K562 (cell line): ENCODE measurements around the gene TOMM40L. TPM values are rescaled to one million over a fixed set of nuclear protein-coding genes. Genes with fewer than 3 reads are reported as not detected.

Experiments
- ASH1L ChIP-seq: fragments of 450-650 bp; IDR thresholded peaks from 2 replicates; pipeline ENCODE4 v1.6.1; 2018; ENCODE audit warnings: borderline replicate concordance, mild to moderate bottlenecking, low read depth; ENCODE audit not compliant: partially characterized antibody
- CCAR2 ChIP-seq: fragments of 200-400 bp; formaldehyde crosslinking; IDR thresholded peaks from 2 replicates; pipeline ENCODE4 v1.6.1; 2017; ENCODE audit warnings: mild to moderate bottlenecking, low read depth, low read length
- CEBPB ChIP-seq: fragments of 450-650 bp; IDR thresholded peaks from 2 replicates; pipeline ENCODE4 v1.6.1; 2016; ENCODE audit warnings: missing genetic modification characterization, missing compliant biosample characterization
- FOXA3 ChIP-seq, 2 experiments: fragments of 450-650 bp in 1 of 2; sonication (generic) in 1 of 2; formaldehyde crosslinking; IDR thresholded peaks in 1 of 2; conservative IDR thresholded peaks in 1 of 2; 2 replicates each; pipeline versions ENCODE4 v1.4.0 to v1.8.0; 2020 to 2022; ENCODE audit warnings: mild to moderate bottlenecking in 2 of 2, missing genetic modification reagents in 1 of 2
- KDM2B ChIP-seq: fragments of 250-450 bp; sonication (Bioruptor Pico); IDR thresholded peaks from 2 replicates; pipeline ENCODE4 v1.8.0; 2021; ENCODE audit warnings: mild to moderate bottlenecking, moderate library complexity
- NUFIP1 ChIP-seq: fragments of 450-650 bp; IDR thresholded peaks from 2 replicates; pipeline ENCODE4 v1.6.1; 2018; ENCODE audit not compliant: partially characterized antibody
- POLR2AphosphoS5 ChIP-seq: IDR thresholded peaks from 2 replicates; pipeline ENCODE4 v1.6.1; 2011; ENCODE audit warnings: mild to moderate bottlenecking, low read depth, low read length, moderate library complexity; ENCODE audit not compliant: control insufficient read depth, insufficient read depth
- TCF3 ChIP-seq: sonication (generic); formaldehyde crosslinking; IDR thresholded peaks from 2 replicates; pipeline ENCODE4 v1.4.0; 2020; ENCODE audit warnings: mild to moderate bottlenecking, missing genetic modification reagents
- ZNF124 ChIP-seq: sonication (generic); formaldehyde crosslinking; IDR thresholded peaks from 2 replicates; pipeline ENCODE4 v1.8.1; 2022; ENCODE audit warnings: missing genetic modification reagents
- ZNF165 ChIP-seq: fragments of 250-450 bp; sonication (Bioruptor Pico); IDR thresholded peaks from 2 replicates; pipeline ENCODE4 v1.4.0; 2020; ENCODE audit warnings: borderline replicate concordance
- ZNF274 ChIP-seq: IDR thresholded peaks from 2 replicates; pipeline ENCODE4 v1.6.1; 2011; ENCODE audit warnings: low read depth, mild to moderate bottlenecking, low read length, moderate library complexity, borderline replicate concordance
- ZNF77 ChIP-seq: fragments of 250-450 bp; sonication (Bioruptor Pico); IDR thresholded peaks from 2 replicates; pipeline ENCODE4 v1.5.0; 2020
- polyA plus RNA-seq, 8 experiments: library from polyadenylated mRNA; depleted of rRNA in 4 of 8; stranded (reverse) in 5 of 8; unstranded in 3 of 8; fragments of >200 nt; fragmentation: Nextera tagmentation in 2 of 8; fragmentation: Illumina TruSeq in 1 of 8; extraction: Ambion mirVana in 2 of 8; extraction: Trizol in 1 of 8; gene quantifications; 2 replicates each; pipeline versions ENCODE4 v1.2.1 to v1.2.3, GENCODE V29; 2011 to 2014; ENCODE audit warnings: inconsistent platforms in 1 of 8, missing spikeins in 1 of 8
- total RNA-seq, 7 experiments: library from RNA; depleted of rRNA in 6 of 7; stranded (reverse); fragments of >200 nt in 6 of 7; fragmentation: Illumina TruSeq in 2 of 7; extraction: Trizol in 2 of 7; gene quantifications; 2 replicates each; pipeline versions ENCODE4 v1.2.1 to v1.2.3, GENCODE V29; 2011 to 2021; ENCODE audit warnings: low replicate concordance in 1 of 7
- TF ChIP-seq, protein P1 (sequence below): fragments of 450-650 bp; IDR thresholded peaks from 2 replicates; pipeline ENCODE4 v1.6.1; 2018; ENCODE audit not compliant: partially characterized antibody
- TF ChIP-seq, protein P2 (sequence below): IDR thresholded peaks from 2 replicates; pipeline ENCODE4 v1.6.1; 2014; ENCODE audit warnings: antibody characterized with exemption
- TF ChIP-seq, protein P3 (sequence below): fragments of 250-450 bp; sonication (Bioruptor Pico); IDR thresholded peaks from 2 replicates; pipeline ENCODE4 v1.4.0; 2020; ENCODE audit warnings: mild to moderate bottlenecking, moderate library complexity
- TF ChIP-seq, protein P4 (sequence below): fragments of 250-450 bp; sonication (Bioruptor Pico); IDR thresholded peaks from 2 replicates; pipeline ENCODE4 v1.8.0; 2021; ENCODE audit warnings: mild to moderate bottlenecking, moderate library complexity
- TF ChIP-seq, protein P5 (sequence below): fragments of 250-450 bp; sonication (Bioruptor Pico); IDR thresholded peaks from 2 replicates; pipeline ENCODE4 v1.4.0; 2020; ENCODE audit warnings: borderline replicate concordance

TOMM40L gene
- total and polyA plus RNA-seq, 9 of the 15 experiments (the other 6 are each of a cell fraction or from before 2014, with no cell fraction given): 9.6 to 33.6 (median 25.2) TPM

DNA sequence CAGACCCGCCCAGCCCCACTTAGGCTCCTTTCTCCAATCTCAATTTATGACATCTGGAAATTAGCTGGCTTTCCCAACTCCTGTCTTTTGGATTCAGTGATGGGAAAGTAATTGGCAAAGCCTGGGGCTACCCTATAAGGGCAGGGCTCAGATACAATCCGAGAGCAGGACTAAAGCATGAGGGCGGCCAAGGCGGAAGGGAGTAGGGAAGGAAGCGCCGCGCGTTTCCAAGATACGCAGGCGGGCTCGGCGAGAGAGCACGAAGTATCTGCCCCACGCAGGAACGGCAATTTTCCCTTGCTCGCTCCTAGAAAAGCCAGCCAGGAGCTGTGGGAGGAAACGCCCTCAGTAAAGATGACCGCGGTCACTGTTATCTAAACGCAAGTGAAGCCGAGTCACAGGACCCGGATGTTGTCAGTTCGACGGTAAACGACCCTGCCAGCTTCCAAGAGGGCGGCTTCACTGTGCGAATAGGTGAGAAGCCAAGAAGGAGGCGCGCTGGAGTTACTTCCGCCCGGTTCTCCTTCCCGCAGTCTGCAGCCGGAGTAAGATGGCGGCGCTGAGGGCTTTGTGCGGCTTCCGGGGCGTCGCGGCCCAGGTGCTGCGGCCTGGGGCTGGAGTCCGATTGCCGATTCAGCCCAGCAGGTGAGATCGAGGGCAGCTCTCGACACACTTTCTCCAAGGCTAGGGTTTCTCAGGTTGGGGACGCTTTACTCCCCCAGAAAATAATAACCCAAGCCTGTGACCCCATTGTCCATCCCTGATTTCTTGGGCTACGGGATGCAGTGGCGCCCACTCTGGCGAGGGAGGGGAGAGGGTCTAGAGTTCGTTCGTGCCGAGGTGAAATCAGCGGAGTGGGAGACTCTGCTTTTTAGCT lies 23.8 kb upstream of the TOMM40L start, which contains the start of gene NDUFS2 (continued):
- TF ChIP-seq, protein P1, sequence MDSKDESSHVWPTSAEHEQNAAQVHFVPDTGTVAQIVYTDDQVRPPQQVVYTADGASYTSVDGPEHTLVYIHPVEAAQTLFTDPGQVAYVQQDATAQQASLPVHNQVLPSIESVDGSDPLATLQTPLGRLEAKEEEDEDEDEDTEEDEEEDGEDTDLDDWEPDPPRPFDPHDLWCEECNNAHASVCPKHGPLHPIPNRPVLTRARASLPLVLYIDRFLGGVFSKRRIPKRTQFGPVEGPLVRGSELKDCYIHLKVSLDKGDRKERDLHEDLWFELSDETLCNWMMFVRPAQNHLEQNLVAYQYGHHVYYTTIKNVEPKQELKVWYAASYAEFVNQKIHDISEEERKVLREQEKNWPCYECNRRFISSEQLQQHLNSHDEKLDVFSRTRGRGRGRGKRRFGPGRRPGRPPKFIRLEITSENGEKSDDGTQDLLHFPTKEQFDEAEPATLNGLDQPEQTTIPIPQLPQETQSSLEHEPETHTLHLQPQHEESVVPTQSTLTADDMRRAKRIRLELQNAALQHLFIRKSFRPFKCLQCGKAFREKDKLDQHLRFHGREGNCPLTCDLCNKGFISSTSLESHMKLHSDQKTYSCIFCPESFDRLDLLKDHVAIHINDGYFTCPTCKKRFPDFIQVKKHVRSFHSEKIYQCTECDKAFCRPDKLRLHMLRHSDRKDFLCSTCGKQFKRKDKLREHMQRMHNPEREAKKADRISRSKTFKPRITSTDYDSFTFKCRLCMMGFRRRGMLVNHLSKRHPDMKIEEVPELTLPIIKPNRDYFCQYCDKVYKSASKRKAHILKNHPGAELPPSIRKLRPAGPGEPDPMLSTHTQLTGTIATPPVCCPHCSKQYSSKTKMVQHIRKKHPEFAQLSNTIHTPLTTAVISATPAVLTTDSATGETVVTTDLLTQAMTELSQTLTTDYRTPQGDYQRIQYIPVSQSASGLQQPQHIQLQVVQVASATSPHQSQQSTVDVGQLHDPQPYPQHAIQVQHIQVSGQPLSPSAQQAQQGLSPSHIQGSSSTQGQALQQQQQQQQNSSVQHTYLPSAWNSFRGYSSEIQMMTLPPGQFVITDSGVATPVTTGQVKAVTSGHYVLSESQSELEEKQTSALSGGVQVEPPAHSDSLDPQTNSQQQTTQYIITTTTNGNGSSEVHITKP: no peak
- 0 out of 2 replicates have a peak, but pooled peaks have one; percentile 54 for TF ChIP-seq KDM2B
- no peak for TF ChIP-seq ZNF124 (CRISPR knock-in tag)
- TF ChIP-seq CEBPB (tag): no peak
- TF ChIP-seq TCF3 (CRISPR knock-in tag): no peak; the same call in 1 of the 2 replicates
- TF ChIP-seq ZNF274: no peak
- TF ChIP-seq, protein P2, sequence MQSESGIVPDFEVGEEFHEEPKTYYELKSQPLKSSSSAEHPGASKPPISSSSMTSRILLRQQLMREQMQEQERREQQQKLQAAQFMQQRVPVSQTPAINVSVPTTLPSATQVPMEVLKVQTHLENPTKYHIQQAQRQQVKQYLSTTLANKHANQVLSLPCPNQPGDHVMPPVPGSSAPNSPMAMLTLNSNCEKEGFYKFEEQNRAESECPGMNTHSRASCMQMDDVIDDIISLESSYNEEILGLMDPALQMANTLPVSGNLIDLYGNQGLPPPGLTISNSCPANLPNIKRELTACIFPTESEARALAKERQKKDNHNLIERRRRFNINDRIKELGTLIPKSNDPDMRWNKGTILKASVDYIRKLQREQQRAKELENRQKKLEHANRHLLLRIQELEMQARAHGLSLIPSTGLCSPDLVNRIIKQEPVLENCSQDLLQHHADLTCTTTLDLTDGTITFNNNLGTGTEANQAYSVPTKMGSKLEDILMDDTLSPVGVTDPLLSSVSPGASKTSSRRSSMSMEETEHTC: peak; percentile 75
- TF ChIP-seq ASH1L: peak; percentile 56
- TF ChIP-seq ZNF165 (CRISPR knock-in tag): 0 out of 2 replicates have a peak, but pooled peaks have one; percentile 51
- peak; percentile 84 for TF ChIP-seq POLR2AphosphoS5
- no peak for TF ChIP-seq ZNF77
- TF ChIP-seq FOXA3 (CRISPR knock-in tag; conservative IDR thresholded peaks at IDR 0.05 in 1 of 2, IDR thresholded peaks at IDR 0.05 in 1 of 2): peak in 1 of 2 experiments; percentile 9; a peak in 1 of 4 replicates
- TF ChIP-seq, protein P3, sequence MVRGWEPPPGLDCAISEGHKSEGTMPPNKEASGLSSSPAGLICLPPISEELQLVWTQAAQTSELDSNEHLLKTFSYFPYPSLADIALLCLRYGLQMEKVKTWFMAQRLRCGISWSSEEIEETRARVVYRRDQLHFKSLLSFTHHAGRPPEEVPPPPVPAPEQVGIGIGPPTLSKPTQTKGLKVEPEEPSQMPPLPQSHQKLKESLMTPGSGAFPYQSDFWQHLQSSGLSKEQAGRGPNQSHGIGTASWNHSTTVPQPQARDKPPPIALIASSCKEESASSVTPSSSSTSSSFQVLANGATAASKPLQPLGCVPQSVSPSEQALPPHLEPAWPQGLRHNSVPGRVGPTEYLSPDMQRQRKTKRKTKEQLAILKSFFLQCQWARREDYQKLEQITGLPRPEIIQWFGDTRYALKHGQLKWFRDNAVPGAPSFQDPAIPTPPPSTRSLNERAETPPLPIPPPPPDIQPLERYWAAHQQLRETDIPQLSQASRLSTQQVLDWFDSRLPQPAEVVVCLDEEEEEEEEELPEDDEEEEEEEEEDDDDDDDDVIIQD (CRISPR knock-in tag): no peak
- TF ChIP-seq, protein P4, sequence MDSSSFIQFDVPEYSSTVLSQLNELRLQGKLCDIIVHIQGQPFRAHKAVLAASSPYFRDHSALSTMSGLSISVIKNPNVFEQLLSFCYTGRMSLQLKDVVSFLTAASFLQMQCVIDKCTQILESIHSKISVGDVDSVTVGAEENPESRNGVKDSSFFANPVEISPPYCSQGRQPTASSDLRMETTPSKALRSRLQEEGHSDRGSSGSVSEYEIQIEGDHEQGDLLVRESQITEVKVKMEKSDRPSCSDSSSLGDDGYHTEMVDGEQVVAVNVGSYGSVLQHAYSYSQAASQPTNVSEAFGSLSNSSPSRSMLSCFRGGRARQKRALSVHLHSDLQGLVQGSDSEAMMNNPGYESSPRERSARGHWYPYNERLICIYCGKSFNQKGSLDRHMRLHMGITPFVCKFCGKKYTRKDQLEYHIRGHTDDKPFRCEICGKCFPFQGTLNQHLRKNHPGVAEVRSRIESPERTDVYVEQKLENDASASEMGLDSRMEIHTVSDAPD (CRISPR knock-in tag): no peak
- TF ChIP-seq CCAR2: no peak
- TF ChIP-seq, protein P5, sequence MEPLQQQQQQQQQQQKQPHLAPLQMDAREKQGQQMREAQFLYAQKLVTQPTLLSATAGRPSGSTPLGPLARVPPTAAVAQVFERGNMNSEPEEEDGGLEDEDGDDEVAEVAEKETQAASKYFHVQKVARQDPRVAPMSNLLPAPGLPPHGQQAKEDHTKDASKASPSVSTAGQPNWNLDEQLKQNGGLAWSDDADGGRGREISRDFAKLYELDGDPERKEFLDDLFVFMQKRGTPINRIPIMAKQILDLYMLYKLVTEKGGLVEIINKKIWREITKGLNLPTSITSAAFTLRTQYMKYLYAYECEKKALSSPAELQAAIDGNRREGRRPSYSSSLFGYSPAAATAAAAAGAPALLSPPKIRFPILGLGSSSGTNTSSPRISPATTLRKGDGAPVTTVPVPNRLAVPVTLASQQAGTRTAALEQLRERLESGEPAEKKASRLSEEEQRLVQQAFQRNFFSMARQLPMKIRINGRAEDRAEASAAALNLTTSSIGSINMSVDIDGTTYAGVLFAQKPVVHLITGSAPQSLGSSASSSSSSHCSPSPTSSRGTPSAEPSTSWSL (CRISPR knock-in tag): no peak
- TF ChIP-seq NUFIP1: no peak
